GM12878 (cell line): ENCODE measurements around the gene GPM6B. TPM values are rescaled to one million over a fixed set of nuclear protein-coding genes. Genes with fewer than 3 reads are reported as not detected.

ENCODE experiments used
- ATAC-seq: fragments of 200-7000 bp; cut with Tn5 transposase; 3 replicates; pipeline ENCODE4 v1.9.1; 2020; ENCODE audit warnings: mild to moderate bottlenecking, moderate library complexity
- BruUV-seq: library from RNA; stranded (reverse); fragments of 400-500 nt; replicated peaks from 2 replicates; lab custom pipeline; 2021; lab: Mats Ljungman, UMichigan
- CTCF ChIA-PET: fragments of 300-600 bp; sonication (Branson Sonifier 250); formaldehyde crosslinking; extraction: SDS; loops from one replicate; lab custom pipeline; 2021; ENCODE audit warnings: inconsistent platforms; lab: Yijun Ruan, JAX
- POLR2A ChIA-PET: fragments of 350-600 bp; formaldehyde crosslinking; extraction: SDS; loops from one replicate; lab custom pipeline; 2021; ENCODE audit warnings: inconsistent platforms; lab: Charles Lee
- RAD21 ChIA-PET: fragments of 300-600 bp; sonication (Branson Sonifier 250); formaldehyde crosslinking; loops from one replicate; lab custom pipeline; 2023; ENCODE audit warnings: antibody characterized with exemption; ENCODE audit not compliant: unreplicated experiment; lab: Charles Lee
- SMC1A ChIA-PET: fragments of 300-600 bp; sonication (Branson Sonifier 250); formaldehyde crosslinking; loops from one replicate; lab custom pipeline; 2023; ENCODE audit not compliant: unreplicated experiment, uncharacterized antibody; lab: Charles Lee
- DNase-seq: peaks from one replicate; pipeline ENCODE4 v3.0.0-alpha.2; 2011; ENCODE audit warnings: low read depth, low spot score
- FAIRE-seq: peaks from 3 replicates; lab custom pipeline; 2011; peaks lifted over from hg19 to GRCh38; lab: Jason Lieb, UNC
- H2AFZ ChIP-seq: 2 replicates; pipeline ENCODE4 v1.6.0; 2011; ENCODE audit warnings: low read depth, low read length, control low read depth; ENCODE audit not compliant: control insufficient read depth
- H3K27ac ChIP-seq: 2 replicates; pipeline ENCODE4 v1.5.1; 2011; ENCODE audit warnings: control low read depth; ENCODE audit not compliant: control insufficient read depth, insufficient read depth
- H3K27me3 ChIP-seq, 2 experiments: replicated peaks in 1 of 2; 2 replicates each; pipeline versions ENCODE4 v1.6.0 to v1.6.1; 2011; ENCODE audit warnings: low read length in 1 of 2; ENCODE audit not compliant: control insufficient read depth in 2 of 2, insufficient read depth in 2 of 2
- H3K36me3 ChIP-seq, 2 experiments: 2 replicates each; pipeline ENCODE4 v1.5.1; 2011; ENCODE audit warnings: low read length in 1 of 2; ENCODE audit not compliant: control insufficient read depth in 2 of 2, insufficient read depth in 2 of 2
- H3K4me1 ChIP-seq: 2 replicates; pipeline ENCODE4 v1.6.1; 2011; ENCODE audit warnings: mild to moderate bottlenecking, low read length, moderate library complexity, mixed read lengths; ENCODE audit not compliant: control insufficient read depth, insufficient read depth
- H3K4me2 ChIP-seq: 2 replicates; pipeline ENCODE4 v1.6.0; 2011; ENCODE audit warnings: control low read depth; ENCODE audit not compliant: control insufficient read depth, insufficient read depth
- H3K4me3 ChIP-seq: fragments of 200-600 bp; sonication (generic); 2 replicates; pipeline ENCODE4 v1.5.1; 2016
- H3K79me2 ChIP-seq: 2 replicates; pipeline ENCODE4 v1.6.0; 2011; ENCODE audit warnings: low read length; ENCODE audit not compliant: control insufficient read depth, insufficient read depth
- H3K9ac ChIP-seq: 2 replicates; pipeline ENCODE4 v1.8.0; 2011; ENCODE audit warnings: low read length, control low read depth, mixed read lengths; ENCODE audit not compliant: control insufficient read depth, insufficient read depth
- H3K9me3 ChIP-seq: replicated peaks from 3 replicates; pipeline ENCODE4 v1.5.1; 2011; ENCODE audit warnings: mild to moderate bottlenecking, low read length; ENCODE audit not compliant: control insufficient read depth, insufficient read depth
- H4K20me1 ChIP-seq: 2 replicates; pipeline ENCODE4 v1.6.0; 2011; ENCODE audit not compliant: control insufficient read depth, insufficient read depth
- DPF2 ChIP-seq: fragments of 450-650 bp; IDR thresholded peaks from 2 replicates; pipeline ENCODE4 v1.6.1; 2017; ENCODE audit warnings: mild to moderate bottlenecking
- E4F1 ChIP-seq: fragments of 450-650 bp; IDR thresholded peaks from 2 replicates; pipeline ENCODE4 v1.6.1; 2018; ENCODE audit warnings: borderline replicate concordance, mild to moderate bottlenecking; ENCODE audit not compliant: partially characterized antibody
- ELK1 ChIP-seq: IDR thresholded peaks from 2 replicates; pipeline ENCODE4 v1.6.1; 2012; ENCODE audit warnings: low read depth, low read length, improper control_type of control experiment
- EP300 ChIP-seq, 2 experiments: fragments of 150-350 bp in 1 of 2; IDR thresholded peaks; 2 replicates each; pipeline ENCODE4 v1.6.1; 2011 to 2012; ENCODE audit warnings: low read depth in 2 of 2, low read length in 2 of 2, borderline replicate concordance in 1 of 2, improper control_type of control experiment in 1 of 2, inconsistent platforms in 1 of 2; ENCODE audit not compliant: control insufficient read depth in 1 of 2
- JUNB ChIP-seq: IDR thresholded peaks from 2 replicates; pipeline ENCODE4 v1.6.1; 2016; ENCODE audit warnings: antibody characterized with exemption, mild to moderate bottlenecking
- KAT2A ChIP-seq: conservative IDR thresholded peaks from 2 replicates; pipeline ENCODE4 v1.6.1; 2011; ENCODE audit warnings: low read depth, low read length; ENCODE audit not compliant: control insufficient read depth
- MEF2B ChIP-seq: fragments of 450-650 bp; IDR thresholded peaks from 2 replicates; pipeline ENCODE4 v1.6.1; 2018; ENCODE audit warnings: mild to moderate bottlenecking, moderate library complexity; ENCODE audit not compliant: partially characterized antibody, poor library complexity, severe bottlenecking
- NR2F1 ChIP-seq: fragments of 450-650 bp; conservative IDR thresholded peaks from 2 replicates; pipeline ENCODE4 v1.6.1; 2017; ENCODE audit warnings: mild to moderate bottlenecking
- NRF1 ChIP-seq: conservative IDR thresholded peaks from 2 replicates; pipeline ENCODE4 v1.6.1; 2011; ENCODE audit warnings: mild to moderate bottlenecking, low read depth, low read length, improper control_type of control experiment
- RB1 ChIP-seq: fragments of 450-650 bp; formaldehyde crosslinking; IDR thresholded peaks from 2 replicates; pipeline ENCODE4 v1.6.1; 2017; ENCODE audit warnings: mild to moderate bottlenecking, borderline replicate concordance
- SIX5 ChIP-seq: IDR thresholded peaks from 2 replicates; pipeline ENCODE4 v1.6.1; 2011; ENCODE audit warnings: mild to moderate bottlenecking, low read depth, low read length, moderate library complexity; ENCODE audit not compliant: severe bottlenecking
- WRNIP1 ChIP-seq: IDR thresholded peaks from 2 replicates; pipeline ENCODE4 v1.6.1; 2011; ENCODE audit warnings: low read depth, low read length, improper control_type of control experiment, borderline replicate concordance
- ZNF622 ChIP-seq: fragments of 450-650 bp; IDR thresholded peaks from 2 replicates; pipeline ENCODE4 v1.6.1; 2017; ENCODE audit warnings: mild to moderate bottlenecking, inconsistent platforms
- WGBS: methylation state at CpG from one replicate; pipeline ENCODE4 v1.1.6; 2016; ENCODE audit warnings: low lambda C conversion rate; ENCODE audit not compliant: insufficient replicate concordance, insufficient coverage; ENCODE audit errors: missing lambda C conversion rate; 5-methylcytosine and 5-hydroxymethylcytosine counted together
- in situ Hi-C: fragments of 300-500 bp; cut with MboI; formaldehyde crosslinking; loops from 9 replicates; pipeline ENCODE4 v1.14.3; 2018; ENCODE audit warnings: mixed read lengths
- intact Hi-C: fragments of 100-400 bp; cut with micrococcal nuclease; formaldehyde crosslinking; loops from one replicate; pipeline ENCODE4 v1.14.2; 2022; ENCODE audit not compliant: unreplicated experiment
- polyA plus RNA-seq, 11 experiments: library from polyadenylated mRNA; depleted of rRNA in 4 of 11; unstranded in 6 of 11; stranded (reverse) in 5 of 11; fragments of >200 nt; fragmentation: Nextera tagmentation in 4 of 11; fragmentation: Illumina TruSeq in 1 of 11; extraction: Ambion mirVana in 4 of 11; extraction: Trizol in 1 of 11; gene quantifications; 1 replicate in 1 of 11; 2 replicates in 10 of 11; pipeline versions ENCODE4 v1.2.1 to v1.2.3, GENCODE V29; 2011 to 2016; ENCODE audit warnings: inconsistent platforms in 2 of 11, missing spikeins in 2 of 11, low read depth in 1 of 11
- total RNA-seq, 4 experiments: library from RNA; depleted of rRNA in 3 of 4; stranded (reverse); fragments of >200 nt in 3 of 4; fragmentation: Illumina TruSeq in 1 of 4; extraction: Trizol in 1 of 4; gene quantifications; 2 replicates each; pipeline versions ENCODE4 v1.2.1 to v1.2.3, GENCODE V29; 2013 to 2021
- TF ChIP-seq, protein P1 (sequence below), 3 experiments: IDR thresholded peaks in 2 of 3; conservative IDR thresholded peaks in 1 of 3; 2 replicates each; pipeline ENCODE4 v1.5.1; 2011; ENCODE audit warnings: low read depth in 3 of 3, low read length in 3 of 3, mild to moderate bottlenecking in 3 of 3, control low read depth in 2 of 3, moderate library complexity in 2 of 3, inconsistent platforms in 1 of 3, mixed read lengths in 1 of 3; ENCODE audit not compliant: control insufficient read depth in 2 of 3, insufficient read depth in 1 of 3; ENCODE audit errors: extremely low read depth in 1 of 3
- TF ChIP-seq, protein P2 (sequence below): IDR thresholded peaks from 2 replicates; pipeline ENCODE4 v1.6.1; 2012; ENCODE audit warnings: low read depth, low read length, improper control_type of control experiment
- TF ChIP-seq, protein P3 (sequence below): fragments of 450-650 bp; IDR thresholded peaks from 2 replicates; pipeline ENCODE4 v1.6.1; 2016; ENCODE audit warnings: mild to moderate bottlenecking

GPM6B gene
- total and polyA plus RNA-seq, 10 of the 15 experiments (the other 5 are each of a cell fraction or from before 2014, with no cell fraction given) = 0.01 to 2.6 (median 0.37) TPM; not detected in 2

DNA sequence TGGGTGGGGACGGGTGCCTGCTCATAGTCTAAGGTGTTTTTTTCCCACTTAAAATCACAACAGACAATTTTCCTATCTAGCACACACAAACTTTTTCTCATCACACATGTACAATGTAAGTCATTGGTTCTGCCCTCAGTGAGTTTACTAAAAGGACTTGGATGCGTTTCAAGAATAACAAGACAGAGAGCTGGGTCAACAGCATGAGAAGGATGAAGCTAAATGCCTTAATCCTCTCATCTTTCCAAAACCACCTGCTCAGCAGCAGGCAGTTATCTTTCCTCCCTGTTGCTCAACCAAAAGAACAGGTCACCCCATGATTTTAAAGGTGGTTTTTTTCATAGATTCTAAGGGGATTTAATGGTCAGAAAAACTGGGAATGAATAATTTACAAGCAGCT lies 42.2 kb downstream of the GPM6B start:
- no peak overlapping the region for H3K27ac ChIP-seq
- H3K4me3 ChIP-seq = no peak overlapping the region
- no peak overlapping the region for H3K4me2 ChIP-seq
- no TSS peak for BruUV-seq
- in situ Hi-C loops = no loop called here
- DNase-seq (no peak), FAIRE-seq (no peak), ATAC-seq (no peak)
- no peak overlapping the region for H2AFZ ChIP-seq
- H3K9ac ChIP-seq = no peak overlapping the region
- ChIA-PET CTCF (no interaction called here), POLR2A (interaction anchor here (1.0 to 1.5 kb wide), 2 partner anchors 11 to 16 kb away, joined by 3 to 7 read pairs; no protein-coding TSS in a partner anchor), SMC1A (interaction anchor here (1.0 to 1.5 kb wide), 2 partner anchors 10 to 28 kb away, joined by 3 to 5 read pairs; no protein-coding TSS in a partner anchor), RAD21 (interaction anchor here (0.5 to 1.0 kb wide), 2 partner anchors 149 to 241 kb away, joined by 3 to 4 read pairs; no protein-coding TSS in a partner anchor)
- 74% methylated on average over 2 of the region's 2 CpGs for WGBS
- intact Hi-C loops = no loop called here
- no peaks in the 10 kb centered on the region for H3K79me2 ChIP-seq
- H4K20me1 ChIP-seq = no peaks in the 10 kb centered on the region
- peaks cover 2 to 13% of the 10 kb centered on the region in 2 experiments; a peak in 3 of 4 replicates for H3K36me3 ChIP-seq
- H3K27me3 ChIP-seq = no peaks in the 10 kb centered on the region
- H3K4me1 ChIP-seq = no peaks in the 10 kb centered on the region
- no peaks in the 10 kb centered on the region for H3K9me3 ChIP-seq
- TF ChIP-seq EP300 (IDR thresholded peaks at IDR 0.05; ENCODE audit: borderline replicate concordance in 1 of 2, control insufficient read depth in 1 of 2, low read depth in 2 of 2, low read length in 2 of 2) = no peak
- no peak for TF ChIP-seq SIX5
- TF ChIP-seq WRNIP1 = no peak
- TF ChIP-seq DPF2 = no peak
- TF ChIP-seq ELK1 = no peak
- TF ChIP-seq, protein P1, sequence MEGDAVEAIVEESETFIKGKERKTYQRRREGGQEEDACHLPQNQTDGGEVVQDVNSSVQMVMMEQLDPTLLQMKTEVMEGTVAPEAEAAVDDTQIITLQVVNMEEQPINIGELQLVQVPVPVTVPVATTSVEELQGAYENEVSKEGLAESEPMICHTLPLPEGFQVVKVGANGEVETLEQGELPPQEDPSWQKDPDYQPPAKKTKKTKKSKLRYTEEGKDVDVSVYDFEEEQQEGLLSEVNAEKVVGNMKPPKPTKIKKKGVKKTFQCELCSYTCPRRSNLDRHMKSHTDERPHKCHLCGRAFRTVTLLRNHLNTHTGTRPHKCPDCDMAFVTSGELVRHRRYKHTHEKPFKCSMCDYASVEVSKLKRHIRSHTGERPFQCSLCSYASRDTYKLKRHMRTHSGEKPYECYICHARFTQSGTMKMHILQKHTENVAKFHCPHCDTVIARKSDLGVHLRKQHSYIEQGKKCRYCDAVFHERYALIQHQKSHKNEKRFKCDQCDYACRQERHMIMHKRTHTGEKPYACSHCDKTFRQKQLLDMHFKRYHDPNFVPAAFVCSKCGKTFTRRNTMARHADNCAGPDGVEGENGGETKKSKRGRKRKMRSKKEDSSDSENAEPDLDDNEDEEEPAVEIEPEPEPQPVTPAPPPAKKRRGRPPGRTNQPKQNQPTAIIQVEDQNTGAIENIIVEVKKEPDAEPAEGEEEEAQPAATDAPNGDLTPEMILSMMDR (IDR thresholded peaks at IDR 0.05 in 2 of 3, conservative IDR thresholded peaks at IDR 0.05 in 1 of 3; ENCODE audit: control insufficient read depth in 2 of 3, extremely low read depth in 1 of 3, insufficient read depth in 1 of 3, low read depth in 3 of 3, low read length in 3 of 3) = no peak
- no peak for TF ChIP-seq JUNB
- no peak for TF ChIP-seq E4F1
- no peak for TF ChIP-seq MEF2B
- TF ChIP-seq NR2F1 = no peak
- no peak for TF ChIP-seq NRF1
- TF ChIP-seq RB1 = no peak
- TF ChIP-seq, protein P2, sequence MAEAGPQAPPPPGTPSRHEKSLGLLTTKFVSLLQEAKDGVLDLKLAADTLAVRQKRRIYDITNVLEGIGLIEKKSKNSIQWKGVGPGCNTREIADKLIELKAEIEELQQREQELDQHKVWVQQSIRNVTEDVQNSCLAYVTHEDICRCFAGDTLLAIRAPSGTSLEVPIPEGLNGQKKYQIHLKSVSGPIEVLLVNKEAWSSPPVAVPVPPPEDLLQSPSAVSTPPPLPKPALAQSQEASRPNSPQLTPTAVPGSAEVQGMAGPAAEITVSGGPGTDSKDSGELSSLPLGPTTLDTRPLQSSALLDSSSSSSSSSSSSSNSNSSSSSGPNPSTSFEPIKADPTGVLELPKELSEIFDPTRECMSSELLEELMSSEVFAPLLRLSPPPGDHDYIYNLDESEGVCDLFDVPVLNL = no peak
- TF ChIP-seq ZNF622 = no peak
- TF ChIP-seq, protein P3, sequence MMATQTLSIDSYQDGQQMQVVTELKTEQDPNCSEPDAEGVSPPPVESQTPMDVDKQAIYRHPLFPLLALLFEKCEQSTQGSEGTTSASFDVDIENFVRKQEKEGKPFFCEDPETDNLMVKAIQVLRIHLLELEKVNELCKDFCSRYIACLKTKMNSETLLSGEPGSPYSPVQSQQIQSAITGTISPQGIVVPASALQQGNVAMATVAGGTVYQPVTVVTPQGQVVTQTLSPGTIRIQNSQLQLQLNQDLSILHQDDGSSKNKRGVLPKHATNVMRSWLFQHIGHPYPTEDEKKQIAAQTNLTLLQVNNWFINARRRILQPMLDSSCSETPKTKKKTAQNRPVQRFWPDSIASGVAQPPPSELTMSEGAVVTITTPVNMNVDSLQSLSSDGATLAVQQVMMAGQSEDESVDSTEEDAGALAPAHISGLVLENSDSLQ = no peak
- no peak for TF ChIP-seq KAT2A
